HG03135 (cell line): ENCODE measurements around the gene VSIG10.
A peak's percentile ranks its signal among the peaks of the same experiment; 100 is the strongest.

Experiments used
- ATAC-seq: cut with Tn5 transposase; IDR thresholded peaks from one replicate; pipeline ENCODE4 v1.9.1; 2021; ENCODE audit warnings: mild to moderate bottlenecking, moderate library complexity; ENCODE audit not compliant: unreplicated experiment

The VSIG10 gene

DNA sequence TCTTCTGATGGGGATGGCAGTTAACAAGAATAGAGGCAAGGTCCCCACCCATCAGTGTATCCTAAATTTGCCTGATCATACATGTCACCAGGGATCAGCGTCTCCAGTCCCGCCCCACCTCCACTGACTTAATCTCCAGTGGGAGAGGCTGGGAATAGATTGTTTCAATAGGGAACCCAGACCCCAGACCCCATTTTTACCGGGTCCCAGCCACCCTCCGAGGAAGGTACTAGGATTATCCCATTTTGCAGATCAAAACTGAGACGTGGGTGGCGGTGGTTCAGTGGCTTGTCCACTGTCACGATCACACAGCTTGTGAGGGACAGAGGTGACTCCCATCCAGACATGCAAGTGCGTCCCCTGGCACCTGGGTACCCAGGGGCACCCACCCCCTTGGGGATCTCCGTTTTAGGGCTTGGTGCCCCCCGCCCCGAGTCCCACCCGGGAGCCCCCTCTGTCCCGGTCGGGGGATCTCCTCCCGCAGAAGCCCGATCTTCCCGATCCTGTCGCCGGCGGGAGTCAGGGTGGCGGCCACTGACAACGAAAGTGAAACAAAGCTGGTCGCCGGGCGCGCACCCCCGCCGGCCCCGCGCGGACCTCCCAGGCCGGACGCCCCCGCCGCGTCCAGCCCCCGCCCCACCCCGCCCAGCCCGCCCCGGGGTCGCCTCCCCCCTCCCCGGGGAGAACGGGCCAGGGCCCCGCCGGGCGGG lies 43.4 kb downstream of the VSIG10 start:
- no peak for ATAC-seq

GRCh38 chr12:118059341-118060191 lies 44.2 kb downstream of the VSIG10 start:
- no peak for ATAC-seq

DNA sequence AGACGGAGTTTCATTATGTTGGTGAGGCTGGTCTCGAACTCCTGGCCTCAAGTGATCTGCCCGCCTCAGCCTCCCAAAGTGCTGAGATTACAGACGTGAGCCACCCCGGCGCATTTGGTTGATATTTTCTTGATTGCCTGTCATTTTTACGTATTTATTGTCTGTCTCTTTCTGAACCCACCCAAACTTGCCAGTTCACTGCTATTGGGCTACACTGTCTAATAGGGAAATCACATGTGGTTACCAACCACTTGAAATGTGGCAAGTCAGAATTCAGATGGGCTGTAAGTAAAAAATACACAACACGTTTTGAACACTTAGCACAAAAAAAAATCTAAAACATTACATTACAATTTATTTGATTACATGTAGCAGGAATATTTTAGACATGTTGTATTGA lies 44.9 kb downstream of the VSIG10 start:
- no peak for ATAC-seq

GRCh38 chr12:118058227-118058626 lies 45.6 kb downstream of the VSIG10 start:
- ATAC-seq, result no peak

GRCh38 chr12:118055865-118056773 lies 47.7 kb downstream of the VSIG10 start:
- ATAC-seq, result no peak

DNA sequence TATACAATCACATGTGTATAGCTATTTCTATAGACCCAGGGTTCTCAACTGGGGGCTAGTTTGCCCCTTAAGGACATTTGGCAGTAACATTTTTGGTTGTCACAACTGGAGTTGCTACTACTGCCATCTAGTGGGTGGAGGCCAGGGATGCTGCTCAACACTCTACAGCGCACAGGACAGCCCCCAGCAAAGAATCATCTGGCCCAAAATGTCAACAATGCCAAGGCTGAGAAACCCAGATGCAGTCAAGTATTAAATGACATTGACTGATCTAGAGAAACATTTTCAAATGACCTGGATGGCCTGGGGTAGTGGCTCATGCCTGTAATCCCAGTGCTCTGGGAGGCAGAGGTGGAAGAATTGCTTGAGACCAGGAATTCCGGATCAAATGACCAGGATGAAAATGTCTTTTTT lies 48.7 kb downstream of the VSIG10 start:
- peak; percentile 69 for ATAC-seq

DNA sequence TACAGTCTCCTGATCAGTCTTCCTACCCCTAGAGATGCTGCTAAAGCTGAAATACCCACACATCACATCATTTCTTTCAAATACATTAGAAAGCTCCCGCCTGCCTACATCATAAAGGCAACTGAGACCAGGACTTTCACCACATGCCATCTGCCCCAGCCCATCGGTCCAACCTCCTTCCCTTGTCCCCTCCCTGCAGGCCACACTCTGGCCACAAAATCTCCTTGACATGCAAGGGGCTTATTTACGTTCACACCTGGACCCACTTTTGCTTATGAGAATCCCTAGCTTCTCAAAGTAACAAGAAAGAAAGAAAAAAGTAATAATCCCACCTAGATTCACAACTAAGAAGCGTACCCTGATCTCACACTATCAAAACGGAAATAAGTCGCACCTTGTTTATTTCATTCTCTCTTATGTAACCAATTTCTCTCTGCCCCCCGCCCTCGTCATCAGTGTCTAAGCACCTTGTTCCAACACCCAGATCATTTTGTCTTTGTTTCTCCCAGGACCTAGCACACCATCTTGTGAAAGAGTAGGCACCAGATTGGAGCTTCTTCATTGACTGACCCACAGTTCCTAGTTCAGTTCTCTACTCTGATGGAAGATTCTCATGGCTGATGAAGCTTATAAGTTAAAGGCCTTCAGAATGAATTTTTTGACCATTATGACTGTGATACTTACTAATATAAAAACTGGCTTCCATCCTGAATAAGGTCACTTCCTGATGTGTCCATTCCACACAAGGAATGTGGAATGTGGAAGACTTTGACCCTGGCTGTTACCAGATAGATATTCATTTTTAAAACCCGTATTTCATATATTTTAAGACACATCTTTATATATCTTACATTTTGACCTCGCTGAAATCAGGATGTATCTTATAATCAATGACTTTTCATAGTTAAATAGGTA lies 50.5 kb downstream of the VSIG10 start:
- no peak for ATAC-seq

GRCh38 chr12:118052324-118053070 lies 51.3 kb downstream of the VSIG10 start:
- no peak for ATAC-seq

DNA sequence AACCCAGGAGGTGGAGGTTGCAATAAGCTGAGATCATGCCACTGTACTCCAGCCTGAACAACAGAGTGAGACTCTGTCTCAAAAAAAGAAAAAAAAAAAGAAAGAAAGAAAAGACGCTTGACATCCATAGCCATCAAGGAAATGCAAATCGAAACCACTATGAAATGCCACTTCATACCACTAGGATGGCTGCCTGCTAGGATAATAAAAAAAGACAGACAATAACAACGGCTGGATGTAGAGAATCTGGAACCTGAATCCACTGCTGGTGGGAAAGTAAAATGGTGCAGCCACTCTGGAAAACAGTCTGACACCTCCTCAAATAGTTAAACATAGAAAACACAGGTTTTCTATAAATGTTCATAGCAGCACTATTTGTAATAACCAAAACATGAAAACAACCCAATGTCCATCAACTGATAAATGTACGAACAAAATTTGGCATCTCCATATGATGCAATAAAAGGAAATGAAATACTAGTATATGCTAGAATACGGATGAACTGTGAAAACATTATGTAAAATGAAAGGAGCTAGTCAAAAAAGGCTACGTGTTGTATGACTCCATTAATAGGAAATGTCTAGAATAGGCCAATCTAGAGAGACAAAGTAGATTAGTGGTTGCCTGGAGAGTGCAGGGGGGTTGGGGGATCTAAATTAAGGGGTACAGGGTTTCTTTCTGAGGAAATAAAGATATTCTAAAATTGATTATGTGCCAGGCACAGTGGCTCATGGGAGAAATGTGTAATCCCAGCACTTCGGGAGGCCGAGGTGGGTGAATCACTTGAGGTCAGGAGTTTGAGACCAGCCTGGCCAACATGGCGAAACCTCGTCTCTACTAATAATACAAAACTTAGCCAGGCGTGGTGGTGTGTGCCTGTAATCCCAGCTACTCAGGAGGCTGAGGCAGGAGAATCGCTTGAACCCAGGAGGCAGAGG lies 52.6 kb downstream of the VSIG10 start:
- no peak for ATAC-seq

GRCh38 chr12:118046430-118046829 lies 57.4 kb downstream of the VSIG10 start:
- ATAC-seq, result no peak

DNA sequence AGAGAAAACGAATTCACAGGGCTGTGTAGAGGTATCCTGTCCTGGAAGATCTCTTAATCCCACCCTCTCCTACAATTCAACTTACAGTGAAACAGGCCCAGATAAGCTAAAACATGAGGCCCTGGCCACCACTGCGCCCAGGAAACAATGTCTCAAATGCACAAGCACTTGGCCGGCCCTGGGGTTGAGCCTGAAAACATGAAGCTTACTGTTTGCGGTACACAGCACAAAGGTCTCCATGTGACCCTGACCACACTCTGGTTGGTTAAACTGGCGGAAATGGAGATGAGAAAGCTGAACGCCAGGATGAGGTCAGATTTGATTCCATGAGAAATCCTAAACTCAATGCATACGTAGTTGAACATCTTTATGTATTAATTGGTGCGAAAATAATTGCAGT lies 59.2 kb downstream of the VSIG10 start:
- no peak for ATAC-seq

- ATAC-seq, result no peak
Measured at GRCh38 chr12:118044075-118044474, 59.7 kb downstream of the VSIG10 start.

- no peak for ATAC-seq
Measured at GRCh38 chr12:118042091-118042490, 61.7 kb downstream of the VSIG10 start.

- ATAC-seq, result no peak
Measured at GRCh38 chr12:118038137-118038536, 65.7 kb downstream of the VSIG10 start.

GRCh38 chr12:118036672-118037411 lies 67.0 kb downstream of the VSIG10 start:
- no peak for ATAC-seq

GRCh38 chr12:118035190-118036041 lies 68.4 kb downstream of the VSIG10 start:
- ATAC-seq, result peak; percentile 78
